Measurements from ENCODE around the gene ITFG1.
"Not testable (repeated sequence)": the region's sequence is repeated elsewhere in the genome, so short reads cannot be mapped to it uniquely, and the experiment has no call there.

Gene ITFG1

DNA sequence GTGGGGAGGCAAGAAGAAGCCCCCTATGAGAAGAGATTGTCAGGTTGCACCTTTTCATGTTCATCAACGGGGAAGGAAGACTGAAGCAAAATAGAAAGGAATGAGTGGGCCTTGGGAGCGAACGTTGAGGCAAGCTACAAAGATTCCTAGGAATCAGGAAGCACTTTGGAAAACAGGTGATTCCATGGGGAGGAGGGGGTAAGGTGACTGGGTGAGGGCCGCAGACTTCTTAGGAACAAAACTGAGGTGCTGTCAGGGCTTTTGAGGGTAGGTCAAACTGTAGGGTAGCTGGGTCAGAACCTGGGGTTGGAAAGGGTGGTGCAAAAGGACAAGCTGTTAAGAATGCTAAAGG is 528 bp downstream of the ITFG1 start:
- POLR2A ChIA-PET: interaction anchor here (1.4 kb wide), 1 partner anchor 9 kb away, joined by 5 read pairs; no protein-coding TSS in a partner anchor

DNA sequence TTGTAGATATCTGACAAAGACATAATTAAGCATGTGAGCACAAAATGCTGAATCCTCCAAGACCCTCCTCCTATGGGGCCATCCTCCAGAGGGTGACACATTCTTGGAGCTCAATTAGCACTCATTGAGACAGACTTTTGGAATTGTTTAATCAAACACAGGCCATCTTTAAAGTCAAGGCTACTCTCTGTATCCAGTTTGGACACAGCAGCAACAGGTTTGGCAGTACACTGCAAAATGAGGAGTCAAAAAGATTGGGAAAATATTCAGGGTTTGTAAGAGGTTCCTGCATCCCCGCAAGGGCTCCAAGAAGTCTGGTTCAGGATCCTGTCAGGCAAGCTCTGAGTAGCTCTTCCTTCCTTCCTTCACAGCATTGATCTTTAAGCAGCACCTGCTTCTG is 1.3 kb downstream of the ITFG1 start:
- DNase-seq (ENCODE audit: extremely low spot score): no peak
- ChIA-PET CTCF (interaction anchor here (1.6 to 2.7 kb wide), 3 partner anchors 9 to 315 kb away, joined by 6 to 7 read pairs (median 6); partner anchors contain the start of gene NETO2), POLR2A (no interaction called here)
- TF ChIP-seq, protein P1, sequence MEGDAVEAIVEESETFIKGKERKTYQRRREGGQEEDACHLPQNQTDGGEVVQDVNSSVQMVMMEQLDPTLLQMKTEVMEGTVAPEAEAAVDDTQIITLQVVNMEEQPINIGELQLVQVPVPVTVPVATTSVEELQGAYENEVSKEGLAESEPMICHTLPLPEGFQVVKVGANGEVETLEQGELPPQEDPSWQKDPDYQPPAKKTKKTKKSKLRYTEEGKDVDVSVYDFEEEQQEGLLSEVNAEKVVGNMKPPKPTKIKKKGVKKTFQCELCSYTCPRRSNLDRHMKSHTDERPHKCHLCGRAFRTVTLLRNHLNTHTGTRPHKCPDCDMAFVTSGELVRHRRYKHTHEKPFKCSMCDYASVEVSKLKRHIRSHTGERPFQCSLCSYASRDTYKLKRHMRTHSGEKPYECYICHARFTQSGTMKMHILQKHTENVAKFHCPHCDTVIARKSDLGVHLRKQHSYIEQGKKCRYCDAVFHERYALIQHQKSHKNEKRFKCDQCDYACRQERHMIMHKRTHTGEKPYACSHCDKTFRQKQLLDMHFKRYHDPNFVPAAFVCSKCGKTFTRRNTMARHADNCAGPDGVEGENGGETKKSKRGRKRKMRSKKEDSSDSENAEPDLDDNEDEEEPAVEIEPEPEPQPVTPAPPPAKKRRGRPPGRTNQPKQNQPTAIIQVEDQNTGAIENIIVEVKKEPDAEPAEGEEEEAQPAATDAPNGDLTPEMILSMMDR (IDR thresholded peaks at IDR 0.05; ENCODE audit: control extremely low read depth, extremely low read depth, low read depth, missing control alignments): no peak

More for the DNA sequence above, 528 bp downstream of the ITFG1 start:
- TF ChIP-seq, protein P1 (IDR thresholded peaks at IDR 0.05; ENCODE audit: control extremely low read depth, extremely low read depth, low read depth, missing control alignments): no peak
- DNase-seq (ENCODE audit: extremely low spot score): no peak
- CTCF ChIA-PET: interaction anchor here (1.2 to 2.7 kb wide), 7 partner anchors 9 to 705 kb away, joined by 3 to 7 read pairs (median 6); partner anchors contain the start of gene NETO2

DNA sequence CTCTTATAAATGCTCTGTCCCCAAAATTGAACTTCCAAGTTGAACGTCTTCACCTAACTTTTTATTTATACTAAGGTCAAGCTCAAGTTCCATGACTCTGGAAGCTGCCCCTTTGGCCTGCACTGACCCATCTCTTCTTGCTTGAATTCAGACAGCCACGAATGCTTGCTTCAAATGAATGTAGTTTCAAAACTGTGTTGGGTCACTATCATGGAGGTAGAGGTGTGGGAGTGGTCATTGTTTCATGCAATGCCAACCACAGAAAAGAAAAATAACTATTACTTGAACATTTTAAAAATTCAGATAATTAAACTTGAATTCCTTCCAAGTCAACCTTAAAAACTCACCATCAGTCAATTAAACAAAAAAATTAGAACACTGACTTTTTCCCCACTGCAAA is 2.5 kb downstream of the ITFG1 start:
- TF ChIP-seq, protein P1 (IDR thresholded peaks at IDR 0.05; ENCODE audit: control extremely low read depth, extremely low read depth, low read depth, missing control alignments): no peak
- POLR2A ChIA-PET: no interaction called here
- no peak for DNase-seq (ENCODE audit: extremely low spot score)
- CTCF ChIA-PET: no interaction called here

DNA sequence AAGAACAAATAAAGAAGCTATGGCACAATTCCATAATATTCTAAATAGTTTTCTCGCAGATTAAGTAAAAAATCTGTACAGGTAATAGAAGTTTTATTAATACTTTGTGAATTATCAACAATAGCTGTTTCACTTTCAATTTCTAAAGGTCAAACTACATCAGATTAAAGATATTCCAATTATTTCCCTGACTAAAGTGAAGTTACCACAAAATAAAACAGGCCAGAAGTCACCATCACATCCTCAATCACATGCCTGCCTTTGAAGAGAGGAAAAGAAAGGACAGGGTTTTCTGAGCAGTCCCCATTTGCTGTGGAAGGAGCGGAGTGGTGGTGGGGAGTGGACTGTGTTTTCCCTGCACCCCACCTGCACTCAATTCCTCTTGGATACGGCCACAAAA is 11.1 kb downstream of the ITFG1 start:
- TF ChIP-seq, protein P1 (IDR thresholded peaks at IDR 0.05; ENCODE audit: control extremely low read depth, extremely low read depth, low read depth, missing control alignments): no peak
- POLR2A ChIA-PET: no interaction called here
- no peak for DNase-seq (ENCODE audit: extremely low spot score)
- CTCF ChIA-PET: interaction anchor here (1.3 to 1.8 kb wide), 3 partner anchors 11 to 34 kb away, joined by 3 to 6 read pairs (median 4); partner anchors contain the start of genes ITFG1 and PHKB

DNA sequence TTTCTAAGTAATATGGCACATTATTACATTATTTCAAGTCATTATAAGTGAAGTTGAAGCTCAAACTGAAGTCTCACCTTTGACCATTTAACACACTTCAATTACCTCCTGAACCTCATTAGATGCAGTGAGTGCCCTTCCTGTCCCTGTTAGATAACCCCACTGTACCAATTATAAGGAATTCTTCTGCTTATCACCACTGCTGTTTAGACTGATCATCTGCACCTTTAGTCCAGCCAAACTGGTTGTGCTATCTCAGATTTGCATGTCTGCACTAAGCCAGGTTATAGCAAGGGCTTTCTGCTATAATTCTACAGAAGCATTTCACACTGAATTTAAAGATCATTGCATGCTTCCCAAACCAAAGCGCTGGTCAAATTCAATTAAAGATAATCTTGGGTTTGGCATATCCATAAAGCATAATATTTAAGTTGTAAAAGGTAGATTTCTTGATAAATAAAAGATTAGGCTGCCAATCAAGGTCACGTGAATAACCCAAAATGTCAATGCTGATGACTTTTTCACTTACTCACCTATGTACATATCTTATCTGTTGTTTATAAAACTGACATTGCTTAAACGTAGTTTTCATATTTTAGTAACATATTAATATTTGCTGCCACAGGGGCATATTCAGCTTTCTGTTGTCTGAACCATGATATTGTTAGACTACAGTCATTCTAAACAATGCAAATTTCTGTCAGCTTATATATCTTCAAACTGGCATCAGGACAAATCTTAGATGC is 11.9 kb downstream of the ITFG1 start:
- DNase-seq (ENCODE audit: extremely low spot score): no peak
- CTCF ChIA-PET: interaction anchor here (1.3 to 1.6 kb wide), 2 partner anchors 13 to 35 kb away, joined by 3 to 4 read pairs; partner anchors contain the start of genes ITFG1 and PHKB
- POLR2A ChIA-PET: no interaction called here
- TF ChIP-seq, protein P1 (IDR thresholded peaks at IDR 0.05; ENCODE audit: control extremely low read depth, extremely low read depth, low read depth, missing control alignments): no peak

DNA sequence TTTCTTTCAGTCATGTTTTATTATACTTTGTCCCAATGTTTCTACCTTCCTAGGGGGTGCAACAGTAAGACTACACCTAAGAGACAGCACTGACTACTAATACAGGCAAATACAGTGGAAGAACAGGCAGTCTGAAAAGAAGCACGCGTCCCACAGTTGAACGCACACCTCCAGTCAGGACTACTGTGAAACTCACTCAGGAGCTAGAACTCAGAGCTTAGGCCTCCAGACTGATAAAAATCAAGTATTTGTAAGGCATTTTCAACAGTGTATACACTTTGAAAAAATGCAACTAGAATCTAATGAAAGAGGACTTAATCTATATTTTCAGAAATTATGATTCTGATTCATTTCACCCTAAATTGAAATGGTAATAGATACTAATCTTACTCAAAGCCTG is 14.4 kb downstream of the ITFG1 start:
- ChIA-PET POLR2A (no interaction called here), CTCF (interaction anchor here (1.0 to 1.8 kb wide), 3 partner anchors 8 to 11 kb away, joined by 3 to 5 read pairs (median 5); no protein-coding TSS in a partner anchor)
- DNase-seq (ENCODE audit: extremely low spot score): no peak
- TF ChIP-seq, protein P1 (IDR thresholded peaks at IDR 0.05; ENCODE audit: control extremely low read depth, extremely low read depth, low read depth, missing control alignments): no peak

DNA sequence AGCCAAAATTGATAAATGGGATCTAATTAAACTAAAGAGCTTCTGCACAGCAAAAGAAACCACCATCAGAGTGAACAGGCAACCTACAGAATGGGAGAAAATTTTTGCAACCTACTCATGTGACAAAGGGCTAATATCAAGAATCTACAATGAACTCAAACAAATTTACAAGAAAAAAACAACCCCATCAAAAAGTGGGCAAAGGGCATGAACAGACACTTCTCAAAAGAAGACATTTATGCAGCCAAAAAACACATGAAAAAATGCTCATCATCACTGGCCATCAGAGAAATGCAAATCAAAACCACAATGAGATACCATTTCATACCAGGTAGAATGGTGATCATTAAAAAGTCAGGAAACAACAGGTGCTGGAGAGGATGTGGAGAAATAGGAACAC is 18.0 kb downstream of the ITFG1 start:
- CTCF ChIA-PET; POLR2A ChIA-PET; DNase-seq (ENCODE audit: extremely low spot score): not testable (repeated sequence)

DNA sequence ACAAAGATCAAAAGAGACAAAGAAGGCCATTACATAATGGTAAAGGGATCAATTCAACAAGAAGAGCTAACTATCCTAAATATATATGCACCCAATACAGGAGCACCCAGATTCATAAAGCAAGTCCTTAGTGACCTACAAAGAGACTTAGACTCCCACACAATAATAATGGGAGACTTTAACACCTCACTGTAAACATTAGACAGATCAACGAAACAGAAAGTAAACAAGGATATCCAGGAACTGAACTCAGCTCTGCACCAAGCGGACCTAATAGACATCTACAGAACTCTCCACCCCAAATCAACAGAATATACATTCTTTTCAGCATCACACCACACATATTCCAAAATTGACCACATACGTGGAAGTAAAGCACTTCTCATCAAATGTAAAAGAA is 20.8 kb downstream of the ITFG1 start:
- DNase-seq (ENCODE audit: extremely low spot score); POLR2A ChIA-PET: not testable (repeated sequence)

DNA sequence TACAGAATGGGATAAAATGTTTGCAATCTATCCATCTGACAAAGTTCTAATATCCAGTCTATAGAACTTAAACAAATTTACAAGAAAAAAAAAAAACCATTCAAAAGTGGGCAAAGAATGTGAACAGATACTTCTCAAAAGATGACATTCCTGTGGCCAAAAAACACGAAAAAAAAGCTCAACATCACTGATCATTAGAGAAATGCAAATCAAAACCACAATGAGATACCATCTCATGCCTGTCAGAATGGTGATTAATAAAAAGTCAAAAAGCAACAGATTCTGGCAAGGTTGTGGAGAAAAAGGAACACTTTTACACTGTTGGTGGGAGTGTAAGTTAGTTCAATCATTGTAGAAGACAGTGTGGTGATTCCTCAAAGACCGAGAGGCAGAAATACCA is 26.6 kb downstream of the ITFG1 start:
- POLR2A ChIA-PET; DNase-seq (ENCODE audit: extremely low spot score): not testable (repeated sequence)
- CTCF ChIA-PET: interaction anchor here (0.6 to 2.2 kb wide), 3 partner anchors 9 to 310 kb away, joined by 3 to 10 read pairs (median 5); no protein-coding TSS in a partner anchor

More for the DNA sequence above, 20.8 kb downstream of the ITFG1 start:
- CTCF ChIA-PET: not testable (repeated sequence)
